ENCODE results near the gene NDOR1. TPM values are rescaled to one million over a fixed set of nuclear protein-coding genes. Genes with fewer than 3 reads are reported as not detected.

The NDOR1 gene
- total and polyA plus RNA-seq, 2 donors (not counting 3 experiments of a cell fraction or from before 2014, with no cell fraction given): 13.5 to 26.7 TPM

DNA sequence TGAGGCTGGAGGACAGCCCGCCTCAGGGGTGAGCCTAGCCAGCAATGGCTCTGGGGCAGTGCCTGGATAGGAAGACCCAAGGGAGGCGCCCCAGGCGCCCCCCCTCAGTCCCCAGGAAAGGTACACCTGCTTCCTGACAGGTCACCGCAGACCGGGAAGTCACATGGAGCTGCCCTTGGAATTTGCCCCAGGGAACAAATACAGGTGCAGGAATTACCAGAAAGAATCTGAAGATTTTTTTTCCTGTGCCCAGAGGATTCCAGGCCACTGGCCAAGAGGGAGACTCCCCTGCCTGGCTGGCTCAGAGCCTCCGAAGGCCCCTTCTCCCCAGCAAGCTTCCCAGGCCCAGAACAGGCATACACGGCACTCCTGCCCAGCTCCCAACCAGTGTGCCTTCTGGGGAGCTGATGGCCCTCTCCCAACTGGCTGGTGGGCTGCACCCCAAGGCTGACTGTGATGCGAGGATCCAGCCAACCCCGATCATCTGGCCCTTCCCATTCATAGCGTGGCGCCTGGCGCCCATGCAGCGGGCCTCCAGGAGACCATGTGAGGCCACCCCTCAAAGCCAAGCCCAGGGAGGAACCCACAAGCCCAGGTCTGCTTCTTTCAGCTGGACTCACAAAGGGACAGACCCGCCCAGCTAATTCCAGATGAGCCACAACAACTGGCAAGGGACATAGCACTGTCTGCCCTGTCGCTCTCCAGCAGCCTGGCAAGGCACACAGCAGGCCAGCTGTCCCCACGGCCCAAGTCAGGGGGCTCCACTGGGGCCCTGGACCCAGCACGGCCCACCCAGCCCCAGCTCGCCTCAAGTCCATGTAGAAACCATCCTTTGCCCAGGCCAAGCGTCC lies 7.2 kb upstream of the NDOR1 start:
- intact Hi-C loops (cut with micrococcal nuclease): no loop called here
- FAIRE-seq (no peak), DNase-seq (ENCODE audit: low read depth, low spot score) (no peak)
- ChIA-PET POLR2A (interaction anchor here (0.6 kb wide), 1 partner anchor 9 kb away, joined by 3 read pairs; no protein-coding TSS in a partner anchor), CTCF (interaction anchor here (1.0 to 1.7 kb wide), 4 partner anchors 9 to 38 kb away, joined by 5 to 8 read pairs (median 6); partner anchors contain the start of genes ANAPC2, RNF224 and SSNA1)
- dilution Hi-C loops (cut with MboI; ENCODE audit: extremely low pct_ligation_motif_present, low sequenced_read_pairs): no loop called here
- Histone ChIP-seq H3K9me1 (replicated peaks; ENCODE audit: control insufficient read depth, extremely low read depth, insufficient read depth, low read length) (no peaks in the 10 kb centered on the region), H3K4me3 (replicated peaks in 1 of 3; ENCODE audit: insufficient read depth in 1 of 3, low read depth in 1 of 3, low read length in 3 of 3) (no peak overlapping the region), H3K27ac (ENCODE audit: insufficient read depth, low read depth, low read length) (no peak overlapping the region), H3K9me3 (replicated peaks; ENCODE audit: control insufficient read depth, insufficient read depth, low read length) (no peaks in the 10 kb centered on the region), H3K27me3 (ENCODE audit: control insufficient read depth in 2 of 2, insufficient read depth in 2 of 2, low read length in 2 of 2) (no peaks in the 10 kb centered on the region), H3K4me2 (ENCODE audit: insufficient read depth, low read length) (no peak overlapping the region), H3K36me3 (ENCODE audit: control insufficient read depth in 2 of 2, extremely low read depth in 1 of 2, insufficient read depth in 2 of 2, low read length in 2 of 2) (no peaks in the 10 kb centered on the region), H3K79me2 (ENCODE audit: control insufficient read depth, insufficient read depth, low read length) (peaks cover 4% of the 10 kb centered on the region), H3K4me1 (ENCODE audit: control insufficient read depth, extremely low read depth, insufficient read depth, low read length) (peaks cover 9% of the 10 kb centered on the region), H2AFZ (ENCODE audit: low read depth, low read length) (no peak overlapping the region), H3K9ac (replicated peaks; ENCODE audit: extremely low read depth, insufficient read depth, low read length) (no peak overlapping the region), H4K20me1 (replicated peaks; ENCODE audit: control insufficient read depth, extremely low read depth, insufficient read depth, low read length) (no peaks in the 10 kb centered on the region)
- BruUV-seq (replicated peaks): no TSS peak
- TF ChIP-seq, protein P1, sequence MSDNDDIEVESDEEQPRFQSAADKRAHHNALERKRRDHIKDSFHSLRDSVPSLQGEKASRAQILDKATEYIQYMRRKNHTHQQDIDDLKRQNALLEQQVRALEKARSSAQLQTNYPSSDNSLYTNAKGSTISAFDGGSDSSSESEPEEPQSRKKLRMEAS (IDR thresholded peaks at IDR 0.05; ENCODE audit: insufficient read depth, insufficient read length): no peak
- no peak for TF ChIP-seq JUN (IDR thresholded peaks at IDR 0.05; ENCODE audit: borderline replicate concordance, insufficient read depth, insufficient read length, low read depth)
- no peak for TF ChIP-seq POLR2AphosphoS5 (IDR thresholded peaks at IDR 0.05; ENCODE audit: insufficient read depth, low read depth, low read length)

DNA sequence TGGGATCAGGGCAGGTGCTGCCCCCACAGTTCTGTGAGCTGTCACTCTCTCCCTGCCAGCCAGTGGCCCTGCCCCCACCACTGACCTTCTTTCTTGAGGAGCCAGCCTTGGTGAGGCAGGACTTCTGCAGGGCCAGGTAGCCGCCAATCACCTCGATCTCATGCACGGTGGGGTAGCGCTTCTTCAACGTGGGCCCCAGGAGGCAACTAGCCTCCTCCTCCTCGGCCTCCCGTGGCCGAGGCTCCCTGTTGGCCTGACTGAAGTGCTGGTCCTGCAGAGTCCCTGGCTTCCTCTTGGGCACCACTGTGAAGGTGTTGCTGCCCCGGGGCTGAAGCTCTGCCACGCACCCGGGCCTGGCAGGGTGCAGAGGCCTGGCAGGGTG lies 6.6 kb upstream of the NDOR1 start:
- Histone ChIP-seq H3K36me3 (ENCODE audit: control insufficient read depth in 2 of 2, extremely low read depth in 1 of 2, insufficient read depth in 2 of 2, low read length in 2 of 2) (no peaks in the 10 kb centered on the region), H2AFZ (ENCODE audit: low read depth, low read length) (no peak overlapping the region), H3K27me3 (ENCODE audit: control insufficient read depth in 2 of 2, insufficient read depth in 2 of 2, low read length in 2 of 2) (no peaks in the 10 kb centered on the region), H3K4me1 (ENCODE audit: control insufficient read depth, extremely low read depth, insufficient read depth, low read length) (peaks cover 9% of the 10 kb centered on the region), H3K4me2 (ENCODE audit: insufficient read depth, low read length) (no peak overlapping the region), H3K9me3 (replicated peaks; ENCODE audit: control insufficient read depth, insufficient read depth, low read length) (no peaks in the 10 kb centered on the region), H3K27ac (ENCODE audit: insufficient read depth, low read depth, low read length) (no peak overlapping the region), H3K9ac (replicated peaks; ENCODE audit: extremely low read depth, insufficient read depth, low read length) (no peak overlapping the region), H3K79me2 (ENCODE audit: control insufficient read depth, insufficient read depth, low read length) (peaks cover 6% of the 10 kb centered on the region), H4K20me1 (replicated peaks; ENCODE audit: control insufficient read depth, extremely low read depth, insufficient read depth, low read length) (no peaks in the 10 kb centered on the region), H3K9me1 (replicated peaks; ENCODE audit: control insufficient read depth, extremely low read depth, insufficient read depth, low read length) (no peaks in the 10 kb centered on the region), H3K4me3 (replicated peaks in 1 of 3; ENCODE audit: insufficient read depth in 1 of 3, low read depth in 1 of 3, low read length in 3 of 3) (no peak overlapping the region)
- no peak for TF ChIP-seq POLR2AphosphoS5 (IDR thresholded peaks at IDR 0.05; ENCODE audit: insufficient read depth, low read depth, low read length)
- TF ChIP-seq, protein P1 (IDR thresholded peaks at IDR 0.05; ENCODE audit: insufficient read depth, insufficient read length): no peak
- no peak for TF ChIP-seq EZH2 (IDR thresholded peaks at IDR 0.05; ENCODE audit: borderline replicate concordance, low read depth, low read length, severe bottlenecking)
- TF ChIP-seq JUN (IDR thresholded peaks at IDR 0.05; ENCODE audit: borderline replicate concordance, insufficient read depth, insufficient read length, low read depth): no peak
- no peak for TF ChIP-seq POLR2A (IDR thresholded peaks at IDR 0.05; ENCODE audit: low read depth, low read length)
- no peak for TF ChIP-seq MYC (IDR thresholded peaks at IDR 0.05; ENCODE audit: low read depth, low read length)
- FAIRE-seq (no peak), DNase-seq (ENCODE audit: low read depth, low spot score) (no peak)
- CTCF ChIA-PET: interaction anchor here (1.2 to 1.7 kb wide), 4 partner anchors 10 to 38 kb away, joined by 5 to 8 read pairs (median 6); partner anchors contain the start of genes ANAPC2, RNF224 and SSNA1
- no TSS peak for BruUV-seq (replicated peaks)
- intact Hi-C loops (cut with micrococcal nuclease) (no loop called here), dilution Hi-C loops (cut with MboI; ENCODE audit: extremely low pct_ligation_motif_present, low sequenced_read_pairs) (no loop called here)
- POLR2A ChIA-PET: interaction anchor here (0.6 kb wide), 1 partner anchor 10 kb away, joined by 3 read pairs; no protein-coding TSS in a partner anchor

Measured in endothelial cell of umbilical vein (primary cell).